OCI-M2 (cell line): ENCODE measurements around the gene UTP20.

Experiments
- DNase-seq: peaks from one replicate; lab custom pipeline; 2025; ENCODE audit not compliant: unreplicated experiment; lab: John Stamatoyannopoulos, UW

UTP20 gene

GRCh38 chr12:101280006-101280505 is at the start of gene UTP20:
Gene UTP20 (plus strand): TSS chr12:101280105. CDS start chr12:101280283, 178 bp downstream.
- DNase-seq, result peak; percentile 51

GRCh38 chr12:101230547-101230946 is 49.4 kb upstream of the UTP20 start:
- no peak for DNase-seq

DNA sequence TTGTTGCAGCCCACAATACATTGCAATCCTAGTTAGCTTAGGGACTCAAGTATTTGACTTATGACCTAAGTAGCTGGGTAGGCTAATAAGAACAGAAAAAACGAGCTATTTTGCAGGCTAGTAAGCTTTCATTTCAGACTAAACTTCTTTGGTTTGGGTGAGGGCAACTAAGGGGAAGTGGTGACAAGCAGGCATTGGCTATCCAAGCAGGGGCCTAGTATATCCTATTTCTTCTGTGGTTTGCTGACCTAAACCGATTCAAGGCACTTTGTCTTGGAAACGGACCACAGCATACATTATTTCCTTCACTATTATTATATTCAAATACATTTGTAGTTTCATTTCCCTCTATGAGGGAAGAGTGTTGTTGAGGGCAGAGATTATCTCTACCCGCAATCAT is 48.3 kb upstream of the UTP20 start:
- no peak for DNase-seq

GRCh38 chr12:101235686-101236085 is 44.2 kb upstream of the UTP20 start:
- no peak for DNase-seq

GRCh38 chr12:101238306-101238705 is 41.6 kb upstream of the UTP20 start:
- no peak for DNase-seq

DNA sequence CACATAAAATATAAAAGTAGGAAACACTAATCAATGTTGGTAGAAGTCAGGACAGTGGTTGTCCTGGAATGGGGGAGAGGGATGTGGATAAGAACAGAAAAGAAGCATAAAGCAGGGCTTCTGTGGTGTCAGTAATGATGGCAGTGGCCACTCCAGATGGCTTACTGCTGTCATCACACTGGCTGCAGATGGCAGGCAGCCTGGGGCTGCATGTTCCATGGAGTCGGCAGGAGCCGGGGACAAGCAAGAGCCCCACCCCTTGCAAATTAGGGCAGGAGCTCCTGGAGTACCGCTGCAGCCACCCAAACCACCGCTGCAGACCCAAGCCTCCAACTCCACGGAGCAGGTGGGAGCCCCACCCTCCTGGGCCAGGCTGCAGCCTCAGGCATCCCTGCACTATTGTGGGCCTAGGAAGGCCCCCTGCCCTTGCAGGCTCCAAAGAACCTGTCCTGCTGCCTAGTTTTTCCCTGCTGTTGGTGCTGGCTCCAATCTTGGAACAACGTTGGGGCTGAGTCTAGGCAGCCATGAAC is 41.0 kb upstream of the UTP20 start:
- DNase-seq, result no peak

DNA sequence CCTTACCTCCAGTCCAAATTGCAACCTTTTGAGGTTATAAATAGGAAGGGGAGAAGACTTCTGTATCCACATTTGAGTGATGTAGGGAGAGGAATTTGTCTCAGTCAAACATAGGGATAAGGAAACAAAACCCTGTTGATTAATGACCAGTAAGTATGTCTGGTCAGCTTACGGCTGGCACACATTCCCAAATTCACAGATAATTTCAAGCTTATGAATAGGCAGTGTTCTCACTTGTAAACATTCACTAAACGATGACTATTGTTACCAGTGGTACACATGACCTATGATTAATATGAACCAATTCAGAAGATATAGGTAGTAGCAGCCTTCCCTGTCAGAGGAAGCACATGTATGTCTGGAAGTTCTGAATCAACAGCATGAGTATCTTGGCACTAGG is 36.8 kb upstream of the UTP20 start:
- no peak for DNase-seq

DNA sequence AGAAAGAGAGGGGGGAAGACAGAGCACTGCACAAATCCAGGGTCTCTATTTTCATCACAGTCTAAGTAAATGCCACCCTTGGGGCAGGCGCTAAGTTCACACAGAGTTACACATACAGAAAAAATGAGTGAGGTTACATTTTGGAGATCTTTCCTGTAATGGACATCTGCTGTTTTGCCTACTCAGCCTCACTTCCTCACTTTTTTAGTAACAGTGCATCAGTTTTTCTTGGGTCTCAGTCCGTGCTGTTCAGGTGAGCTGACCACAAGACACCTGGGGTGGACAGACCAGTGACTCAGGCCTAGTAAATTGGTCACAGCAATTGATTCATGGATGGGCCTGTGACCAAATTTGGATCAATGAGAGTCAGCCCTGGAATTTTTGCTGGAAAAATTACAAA is 36.3 kb upstream of the UTP20 start:
- no peak for DNase-seq

DNA sequence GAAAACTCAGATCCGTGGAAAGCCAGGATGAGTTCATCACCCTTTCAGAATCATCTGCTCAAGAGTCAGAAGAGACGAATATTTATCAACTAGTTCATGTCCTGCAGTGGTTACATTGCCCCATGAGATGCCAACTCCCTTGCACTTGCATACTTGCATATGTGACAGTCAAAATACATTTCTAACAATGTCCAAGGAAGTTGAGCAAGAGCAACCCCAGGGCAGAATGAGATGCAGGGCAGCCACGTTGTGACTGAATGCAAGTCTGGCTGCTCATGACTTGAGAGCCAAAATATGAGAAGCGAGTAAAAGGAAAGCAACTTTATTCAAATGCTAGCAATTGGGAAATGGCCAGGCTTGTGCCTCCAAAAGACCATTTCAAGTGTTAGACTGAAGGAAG is 23.6 kb upstream of the UTP20 start:
- DNase-seq, result no peak

DNA sequence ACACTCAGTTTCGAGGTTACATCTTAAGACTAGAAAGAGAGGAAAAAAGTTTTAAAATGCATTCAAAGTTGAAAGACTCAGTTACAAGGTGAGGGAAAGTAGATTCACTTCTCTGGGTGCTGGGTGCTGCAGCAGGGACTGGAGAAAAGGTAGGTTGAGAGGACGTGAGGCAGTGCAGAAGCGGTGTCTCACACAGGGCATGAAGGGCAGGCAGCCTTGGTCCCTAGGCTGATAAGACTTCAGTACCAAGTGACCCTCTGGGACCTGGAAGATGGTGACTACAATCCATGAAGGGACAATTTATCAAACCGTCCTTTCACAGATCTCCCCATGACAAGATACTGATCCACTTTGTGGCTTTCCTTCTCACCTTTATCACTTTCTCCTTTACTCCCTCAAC is 22.5 kb upstream of the UTP20 start:
- DNase-seq, result no peak

DNA sequence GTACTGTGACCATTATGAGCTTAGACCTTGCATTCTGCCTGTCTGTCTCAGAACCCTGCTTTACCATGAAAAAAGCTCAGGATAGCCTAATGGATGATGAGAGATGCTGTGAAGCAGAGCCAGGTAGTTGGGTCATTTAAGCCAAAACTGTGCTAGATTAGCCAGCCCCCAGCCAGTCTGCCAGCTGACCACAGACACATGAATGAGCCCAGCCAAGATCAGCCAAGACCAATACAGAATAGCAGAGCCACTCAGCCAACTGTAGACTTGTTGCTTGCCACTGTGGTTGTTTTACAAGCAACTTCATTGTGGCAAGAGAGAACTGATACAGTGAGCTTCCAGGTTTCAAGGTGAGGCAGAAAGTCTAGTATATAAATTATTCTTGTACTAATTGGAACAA is 12.8 kb upstream of the UTP20 start:
- no peak for DNase-seq

GRCh38 chr12:101276433-101276832 is 3.5 kb upstream of the UTP20 start:
- no peak for DNase-seq

DNA sequence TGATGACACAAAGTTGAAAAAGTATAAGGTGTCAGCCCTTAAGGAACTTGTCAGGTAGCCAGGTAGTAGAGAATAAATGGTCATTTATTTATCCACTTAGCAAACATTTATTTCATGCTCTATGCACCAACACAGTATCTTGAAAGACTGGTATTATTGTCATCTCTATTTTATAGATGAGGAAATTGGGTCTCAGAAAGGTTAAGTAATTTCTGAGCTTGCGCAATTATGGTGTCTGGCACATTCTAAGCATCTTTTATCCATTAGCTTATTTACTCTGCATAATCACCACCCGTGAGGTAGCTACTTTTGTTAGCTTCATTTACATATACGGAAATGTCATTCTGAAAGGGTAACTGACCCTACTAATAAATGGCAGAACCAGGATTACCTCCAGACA is 2.5 kb upstream of the UTP20 start:
- DNase-seq, result no peak

- DNase-seq, result no peak
Measured at GRCh38 chr12:101287357-101287756, 7.5 kb downstream of the UTP20 start.

GRCh38 chr12:101297661-101298060 is 17.8 kb downstream of the UTP20 start:
- DNase-seq, result no peak

GRCh38 chr12:101298426-101298825 is 18.5 kb downstream of the UTP20 start:
- DNase-seq, result no peak

DNA sequence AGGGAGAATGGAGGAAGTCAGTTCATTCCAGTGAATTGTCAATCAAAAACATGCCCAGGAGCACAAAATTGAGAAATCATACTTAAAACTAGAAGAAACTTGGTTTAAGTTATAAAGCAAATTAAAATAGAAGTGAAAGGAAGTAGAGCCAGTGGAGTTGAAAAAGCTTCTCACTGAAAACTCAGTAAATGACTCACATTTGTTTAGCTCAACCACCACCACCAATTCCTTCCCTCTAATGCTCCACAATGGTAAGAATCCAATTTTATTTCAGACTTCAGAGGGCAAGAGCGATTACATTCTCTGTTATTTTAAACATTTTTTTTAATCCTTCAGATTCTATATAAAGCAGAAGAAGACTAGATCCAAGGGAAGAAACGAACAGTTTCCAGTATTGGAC is 19.4 kb downstream of the UTP20 start:
- no peak for DNase-seq

DNA sequence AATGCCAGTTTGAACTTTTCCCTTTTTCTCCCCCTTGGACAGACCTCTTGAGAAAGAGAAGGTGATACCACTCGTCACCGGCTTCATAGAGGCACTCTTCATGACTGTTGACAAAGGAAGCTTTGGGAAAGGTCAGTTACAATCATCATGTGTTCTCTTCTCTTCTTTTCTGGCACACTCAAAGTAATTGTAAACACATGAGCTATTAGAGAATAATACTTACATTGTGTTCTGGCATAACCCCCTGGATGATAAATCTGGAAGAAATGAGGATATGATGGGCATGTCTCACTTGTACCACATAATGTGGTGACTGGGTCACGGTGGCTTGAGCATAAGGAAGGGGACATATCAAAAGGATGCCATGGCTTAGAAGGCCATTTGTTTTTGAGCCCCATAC is 20.0 kb downstream of the UTP20 start:
- DNase-seq, result no peak

GRCh38 chr12:101302741-101303140 is 22.8 kb downstream of the UTP20 start:
- no peak for DNase-seq

DNA sequence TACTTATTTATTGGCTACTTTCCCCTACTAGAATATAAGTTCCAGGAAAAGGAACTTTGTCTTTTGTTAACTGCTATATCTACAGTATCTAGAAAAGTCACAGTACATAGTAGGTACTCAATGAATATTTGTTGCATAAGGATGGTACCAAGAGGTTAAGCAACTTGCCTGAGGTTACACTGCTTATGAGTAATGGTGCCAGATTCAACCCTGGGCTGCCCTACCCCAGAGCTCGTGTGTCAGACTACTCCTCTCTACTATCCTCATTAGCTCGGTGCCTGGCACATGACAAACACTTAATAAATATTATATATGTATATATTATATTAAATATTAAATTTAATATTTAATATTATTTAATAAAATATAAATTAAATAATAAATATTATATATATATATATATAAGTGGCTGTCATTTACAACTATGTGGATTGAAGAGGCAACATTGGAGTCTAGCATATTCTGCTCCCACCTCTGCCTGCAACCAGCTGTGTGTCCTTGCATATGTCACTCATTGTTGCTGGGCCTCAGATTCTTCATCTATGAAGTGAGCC is 25.4 kb downstream of the UTP20 start:
- DNase-seq, result no peak

- no peak for DNase-seq
Measured at GRCh38 chr12:101305794-101306193, 25.9 kb downstream of the UTP20 start.

- DNase-seq, result no peak
Measured at GRCh38 chr12:101322480-101322879, 42.6 kb downstream of the UTP20 start.

DNA sequence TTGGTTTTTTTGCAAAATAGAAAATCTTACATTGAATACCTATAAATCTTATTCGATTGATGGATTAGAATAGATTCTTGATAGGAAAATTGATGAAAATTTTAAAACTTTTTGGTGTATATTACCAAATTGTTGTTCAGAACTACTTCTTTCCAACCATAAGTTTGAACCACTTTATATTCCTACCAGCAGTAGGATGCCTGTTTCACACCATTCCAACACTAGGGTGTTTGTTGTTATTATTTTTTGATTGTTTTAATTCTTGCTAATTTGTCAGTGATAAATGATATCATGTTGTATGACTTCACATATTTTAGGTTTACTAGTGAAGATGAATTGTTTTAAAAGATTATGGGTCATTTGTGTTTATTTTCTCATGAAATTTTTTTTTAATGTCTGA is 43.4 kb downstream of the UTP20 start:
- DNase-seq, result no peak
